HepG2 (cell line): ENCODE measurements around the gene PROCR. TPM values are rescaled to one million over a fixed set of nuclear protein-coding genes. Genes with fewer than 3 reads are reported as not detected.

Experiments used
- CEBPZ ChIP-seq: IDR thresholded peaks from 2 replicates; pipeline ENCODE4 v1.6.1; 2012; ENCODE audit warnings: low read length, improper control_type of control experiment
- ERF ChIP-seq: IDR thresholded peaks from 2 replicates; pipeline ENCODE4 v1.6.1; 2018; ENCODE audit warnings: missing biosample characterization, missing genetic modification reagents
- HHEX ChIP-seq: IDR thresholded peaks from 2 replicates; pipeline ENCODE4 v1.6.1; 2016; ENCODE audit warnings: control low read depth
- HNF1A ChIP-seq, 2 experiments: sonication (generic) in 1 of 2; formaldehyde crosslinking in 1 of 2; IDR thresholded peaks; 2 replicates each; pipeline versions ENCODE4 v1.4.0 to v1.6.1; 2016 to 2020; ENCODE audit warnings: borderline replicate concordance in 1 of 2, low read depth in 1 of 2, mild to moderate bottlenecking in 1 of 2, missing genetic modification reagents in 1 of 2
- LBX2 ChIP-seq: sonication (generic); formaldehyde crosslinking; IDR thresholded peaks from 2 replicates; pipeline ENCODE4 v1.5.0; 2020; ENCODE audit warnings: missing genetic modification reagents, mild to moderate bottlenecking, borderline replicate concordance
- MYPOP ChIP-seq: sonication (generic); formaldehyde crosslinking; IDR thresholded peaks from 2 replicates; pipeline ENCODE4 v1.8.1; 2023; ENCODE audit warnings: mild to moderate bottlenecking, moderate library complexity, missing genetic modification reagents
- THAP11 ChIP-seq: IDR thresholded peaks from 2 replicates; pipeline ENCODE4 v1.6.1; 2016; ENCODE audit warnings: missing biosample characterization, missing genetic modification reagents
- ZFP37 ChIP-seq: sonication (generic); formaldehyde crosslinking; IDR thresholded peaks from 2 replicates; pipeline ENCODE4 v1.4.0; 2020; ENCODE audit warnings: missing genetic modification reagents, borderline replicate concordance
- ZNF414 ChIP-seq: sonication (generic); formaldehyde crosslinking; IDR thresholded peaks from 2 replicates; pipeline ENCODE4 v1.5.0; 2020; ENCODE audit warnings: missing genetic modification reagents
- ZNF569 ChIP-seq: sonication (generic); formaldehyde crosslinking; IDR thresholded peaks from 2 replicates; pipeline ENCODE4 v1.5.0; 2020; ENCODE audit warnings: mild to moderate bottlenecking, missing genetic modification reagents, moderate library complexity, borderline replicate concordance
- ZNF574 ChIP-seq: sonication (generic); formaldehyde crosslinking; IDR thresholded peaks from 2 replicates; pipeline ENCODE4 v1.4.0; 2020; ENCODE audit warnings: missing genetic modification reagents
- ZNF577 ChIP-seq: sonication (generic); formaldehyde crosslinking; IDR thresholded peaks from 2 replicates; pipeline ENCODE4 v1.4.0; 2020; ENCODE audit warnings: mild to moderate bottlenecking, low read depth, missing genetic modification reagents, borderline replicate concordance
- ZNF839 ChIP-seq: sonication (generic); formaldehyde crosslinking; IDR thresholded peaks from 2 replicates; pipeline ENCODE4 v1.4.0; 2020; ENCODE audit warnings: missing genetic modification reagents, mild to moderate bottlenecking, borderline replicate concordance
- polyA plus RNA-seq, 8 experiments: library from polyadenylated mRNA; depleted of rRNA in 3 of 8; stranded (reverse) in 7 of 8; unstranded in 1 of 8; fragments of >200 nt; fragmentation: Illumina TruSeq in 4 of 8; extraction: Trizol in 4 of 8; gene quantifications; 2 replicates each; pipeline versions ENCODE4 v1.2.1 to v1.2.3, GENCODE V29; 2011 to 2016; ENCODE audit warnings: low read depth in 4 of 8, missing spikeins in 1 of 8, mixed read lengths in 1 of 8; ENCODE audit not compliant: insufficient read depth in 1 of 8
- total RNA-seq, 5 experiments: library from RNA; depleted of rRNA; stranded (reverse); fragments of >200 nt; fragmentation: Illumina TruSeq; extraction: Trizol; gene quantifications; 2 replicates each; pipeline ENCODE4 v1.2.3, GENCODE V29; 2016; ENCODE audit warnings: low read depth in 1 of 5

Gene PROCR
- total and polyA plus RNA-seq, 2 of the 13 experiments (the other 11 are each of a cell fraction or from before 2014, with no cell fraction given), result 1.4 to 1.7 TPM

- TF ChIP-seq ZNF414, result peak; percentile 58; the same call in 1 of the 2 replicates
- no peak for TF ChIP-seq MYPOP
- no peak for TF ChIP-seq HHEX (CRISPR knock-in tag)
- no peak for TF ChIP-seq ERF
- TF ChIP-seq ZNF839 (CRISPR knock-in tag), result no peak
- no peak; the same call in 1 of the 2 replicates for TF ChIP-seq ZNF569 (CRISPR knock-in tag)
- no peak for TF ChIP-seq ZFP37 (CRISPR knock-in tag)
- no peak for TF ChIP-seq LBX2 (CRISPR knock-in tag)
- TF ChIP-seq THAP11 (CRISPR knock-in tag), result no peak
- TF ChIP-seq ZNF574 (CRISPR knock-in tag), result no peak
- TF ChIP-seq HNF1A (IDR thresholded peaks at IDR 0.05; ENCODE audit: low read depth), result no peak
- no peak for TF ChIP-seq HNF1A (CRISPR knock-in tag; IDR thresholded peaks at IDR 0.05; ENCODE audit: borderline replicate concordance)
- no peak for TF ChIP-seq CEBPZ
- TF ChIP-seq ZNF577, result peak; percentile 19; the same call in 1 of the 2 replicates
Measured at GRCh38 chr20:35146299-35146919, 25.5 kb upstream of the PROCR start (continued).
